HepG2 (cell line): ENCODE measurements around the gene CAB39. TPM values are rescaled to one million over a fixed set of nuclear protein-coding genes. Genes with fewer than 3 reads are reported as not detected.

Experiments
- ATAC-seq: fragments of 200-7000 bp; cut with Tn5 transposase; 3 replicates; pipeline ENCODE4 v1.9.1; 2020; ENCODE audit warnings: mild to moderate bottlenecking, moderate library complexity
- BruUV-seq: library from RNA; stranded (reverse); fragments of 400-500 nt; replicated peaks from 2 replicates; lab custom pipeline; 2021; lab: Mats Ljungman, UMichigan
- CTCF ChIA-PET: fragments of 300-600 bp; formaldehyde crosslinking; extraction: SDS; loops from one replicate; lab custom pipeline; 2021; ENCODE audit warnings: low total read pairs, inconsistent platforms, low intra/inter-chr PET ratio; lab: Yijun Ruan, JAX
- POLR2A ChIA-PET: fragments of 350-600 bp; sonication (Branson Sonifier 250); formaldehyde crosslinking; loops from one replicate; lab custom pipeline; 2020; ENCODE audit warnings: antibody characterized with exemption, inconsistent platforms; lab: Yijun Ruan, JAX
- DNase-seq: peaks from one replicate; pipeline ENCODE4 v3.0.0-alpha.2; 2015; ENCODE audit warnings: low spot score
- FAIRE-seq: peaks from 3 replicates; lab custom pipeline; 2011; peaks lifted over from hg19 to GRCh38; lab: Jason Lieb, UNC
- H2AFZ ChIP-seq: one replicate; pipeline ENCODE4 v1.6.1; 2011; ENCODE audit warnings: low read length, inconsistent platforms
- H3K27ac ChIP-seq: fragments of 300-600 bp; 3 replicates; pipeline ENCODE4 v1.8.0; 2011; ENCODE audit warnings: mixed run types, mild to moderate bottlenecking, mixed read lengths, low read length, inconsistent platforms; ENCODE audit not compliant: insufficient read depth; ENCODE audit errors: extremely low read length
- H3K27me3 ChIP-seq, 2 experiments: fragments of 200-600 bp in 1 of 2; 2 replicates in 1 of 2; 3 replicates in 1 of 2; pipeline versions ENCODE4 v1.6.0 to v1.8.0; 2011; ENCODE audit warnings: low read length in 2 of 2, mild to moderate bottlenecking in 2 of 2, moderate library complexity in 2 of 2, inconsistent platforms in 1 of 2; ENCODE audit not compliant: insufficient read depth in 2 of 2, control insufficient read depth in 1 of 2
- H3K36me3 ChIP-seq, 2 experiments: fragments of 200-600 bp in 1 of 2; replicated peaks in 1 of 2; 2 replicates in 1 of 2; 3 replicates in 1 of 2; pipeline versions ENCODE4 v1.5.1 to v1.8.0; 2011; ENCODE audit warnings: low read length in 2 of 2, inconsistent platforms in 1 of 2; ENCODE audit not compliant: insufficient read depth in 2 of 2, control insufficient read depth in 1 of 2
- H3K4me1 ChIP-seq: 2 replicates; pipeline ENCODE4 v1.5.1; 2012; ENCODE audit warnings: low read length, inconsistent platforms; ENCODE audit not compliant: insufficient read depth
- H3K4me2 ChIP-seq: 2 replicates; pipeline ENCODE4 v1.6.0; 2011; ENCODE audit warnings: low read depth, low read length, inconsistent platforms
- H3K4me3 ChIP-seq, 3 experiments: fragments of 200-600 bp in 1 of 3; sonication (generic), shearing (Covaris generic) in 1 of 3; replicated peaks in 1 of 3; 2 replicates each; pipeline ENCODE4 v1.5.1; 2011 to 2016; ENCODE audit warnings: low read length in 3 of 3, inconsistent platforms in 2 of 3, low read depth in 2 of 3, mild to moderate bottlenecking in 2 of 3, control low read depth in 1 of 3, mixed read lengths in 1 of 3; ENCODE audit not compliant: insufficient read depth in 1 of 3
- H3K79me2 ChIP-seq: one replicate; pipeline ENCODE4 v1.6.1; 2011; ENCODE audit warnings: low read length, inconsistent platforms; ENCODE audit not compliant: insufficient read depth
- H3K9ac ChIP-seq: 2 replicates; pipeline ENCODE4 v1.6.0; 2011; ENCODE audit warnings: mild to moderate bottlenecking, low read depth, low read length, inconsistent platforms; ENCODE audit not compliant: insufficient read depth
- H3K9me3 ChIP-seq: 2 replicates; pipeline ENCODE4 v1.5.1; 2012; ENCODE audit warnings: mild to moderate bottlenecking, low read length
- H4K20me1 ChIP-seq: 2 replicates; pipeline ENCODE4 v1.6.0; 2011; ENCODE audit warnings: inconsistent platforms, mild to moderate bottlenecking, low read length, moderate library complexity; ENCODE audit not compliant: insufficient read depth
- AKAP8 ChIP-seq: sonication (generic); formaldehyde crosslinking; IDR thresholded peaks from 2 replicates; pipeline ENCODE4 v1.5.1; 2020; ENCODE audit warnings: mild to moderate bottlenecking, missing genetic modification reagents
- DMAP1 ChIP-seq: IDR thresholded peaks from 2 replicates; pipeline ENCODE4 v1.6.1; 2016
- ELF3 ChIP-seq: IDR thresholded peaks from 2 replicates; pipeline ENCODE4 v1.6.1; 2016; ENCODE audit warnings: missing genetic modification reagents, missing compliant biosample characterization
- HOXA7 ChIP-seq: sonication (generic); formaldehyde crosslinking; IDR thresholded peaks from 2 replicates; pipeline ENCODE4 v1.8.1; 2022; ENCODE audit warnings: mild to moderate bottlenecking, missing genetic modification reagents, moderate library complexity
- IRF2 ChIP-seq: IDR thresholded peaks from 2 replicates; pipeline ENCODE4 v1.6.1; 2018; ENCODE audit warnings: missing genetic modification reagents, missing compliant biosample characterization
- KAT2B ChIP-seq: fragments of 150-350 bp; IDR thresholded peaks from 2 replicates; pipeline ENCODE4 v1.6.1; 2014; ENCODE audit warnings: low read depth, low read length, borderline replicate concordance
- NFIC ChIP-seq: IDR thresholded peaks from 2 replicates; pipeline ENCODE4 v1.6.1; 2012; ENCODE audit warnings: mild to moderate bottlenecking, low read length, inconsistent platforms
- NFKB2 ChIP-seq: sonication (generic); formaldehyde crosslinking; IDR thresholded peaks from 2 replicates; pipeline ENCODE4 v1.4.0; 2020; ENCODE audit warnings: missing genetic modification reagents, borderline replicate concordance
- POLR2A ChIP-seq, 2 experiments: IDR thresholded peaks; 2 replicates each; pipeline ENCODE4 v1.6.1; 2011; ENCODE audit warnings: low read depth in 2 of 2, low read length in 2 of 2, mild to moderate bottlenecking in 1 of 2, moderate library complexity in 1 of 2; ENCODE audit not compliant: insufficient read depth in 1 of 2
- PRMT3 ChIP-seq: sonication (generic); formaldehyde crosslinking; IDR thresholded peaks from 2 replicates; pipeline ENCODE4 v1.8.1; 2022; ENCODE audit warnings: low read depth, mild to moderate bottlenecking, moderate library complexity, missing genetic modification reagents, borderline replicate concordance
- ZNF3 ChIP-seq: IDR thresholded peaks from 2 replicates; pipeline ENCODE4 v1.7.0; 2017; ENCODE audit warnings: inconsistent platforms
- ZNF891 ChIP-seq: sonication (generic); formaldehyde crosslinking; IDR thresholded peaks from 2 replicates; pipeline ENCODE4 v1.5.0; 2020; ENCODE audit warnings: mild to moderate bottlenecking, missing genetic modification reagents
- WGBS: methylation state at CpG from one replicate; pipeline ENCODE4 v1.1.6; 2017; ENCODE audit warnings: low lambda C conversion rate; 5-methylcytosine and 5-hydroxymethylcytosine counted together
- in situ Hi-C: cut with HindIII; loops from 2 replicates; pipeline ENCODE4 v1.10.0; 2017; ENCODE audit warnings: low pct_unique_long_range_greater_than_20kb; ENCODE audit not compliant: extremely low pct_ligation_motif_present
- intact Hi-C: fragments of 100-400 bp; cut with micrococcal nuclease; formaldehyde crosslinking; loops from one replicate; pipeline ENCODE4 v1.10.0; 2022; ENCODE audit not compliant: unreplicated experiment
- polyA plus RNA-seq, 8 experiments: library from polyadenylated mRNA; depleted of rRNA in 3 of 8; stranded (reverse) in 7 of 8; unstranded in 1 of 8; fragments of >200 nt; fragmentation: Illumina TruSeq in 4 of 8; extraction: Trizol in 4 of 8; gene quantifications; 2 replicates each; pipeline versions ENCODE4 v1.2.1 to v1.2.3, GENCODE V29; 2011 to 2016; ENCODE audit warnings: low read depth in 4 of 8, missing spikeins in 1 of 8, mixed read lengths in 1 of 8; ENCODE audit not compliant: insufficient read depth in 1 of 8
- total RNA-seq, 5 experiments: library from RNA; depleted of rRNA; stranded (reverse); fragments of >200 nt; fragmentation: Illumina TruSeq; extraction: Trizol; gene quantifications; 2 replicates each; pipeline ENCODE4 v1.2.3, GENCODE V29; 2016; ENCODE audit warnings: low read depth in 1 of 5
- TF ChIP-seq, protein P1 (sequence below): sonication (generic); formaldehyde crosslinking; IDR thresholded peaks from 2 replicates; pipeline ENCODE4 v1.5.0; 2020; ENCODE audit warnings: mild to moderate bottlenecking, missing genetic modification reagents, moderate library complexity
- TF ChIP-seq, protein P2 (sequence below): sonication (generic); formaldehyde crosslinking; IDR thresholded peaks from 2 replicates; pipeline ENCODE4 v1.4.0; 2020; ENCODE audit warnings: missing genetic modification reagents, borderline replicate concordance
- TF ChIP-seq, protein P3 (sequence below): IDR thresholded peaks from 2 replicates; pipeline ENCODE4 v1.6.1; 2016; ENCODE audit warnings: low read depth

The CAB39 gene
- total and polyA plus RNA-seq, 2 of the 13 experiments (the other 11 are each of a cell fraction or from before 2014, with no cell fraction given) = 19.3 to 45.3 TPM

DNA sequence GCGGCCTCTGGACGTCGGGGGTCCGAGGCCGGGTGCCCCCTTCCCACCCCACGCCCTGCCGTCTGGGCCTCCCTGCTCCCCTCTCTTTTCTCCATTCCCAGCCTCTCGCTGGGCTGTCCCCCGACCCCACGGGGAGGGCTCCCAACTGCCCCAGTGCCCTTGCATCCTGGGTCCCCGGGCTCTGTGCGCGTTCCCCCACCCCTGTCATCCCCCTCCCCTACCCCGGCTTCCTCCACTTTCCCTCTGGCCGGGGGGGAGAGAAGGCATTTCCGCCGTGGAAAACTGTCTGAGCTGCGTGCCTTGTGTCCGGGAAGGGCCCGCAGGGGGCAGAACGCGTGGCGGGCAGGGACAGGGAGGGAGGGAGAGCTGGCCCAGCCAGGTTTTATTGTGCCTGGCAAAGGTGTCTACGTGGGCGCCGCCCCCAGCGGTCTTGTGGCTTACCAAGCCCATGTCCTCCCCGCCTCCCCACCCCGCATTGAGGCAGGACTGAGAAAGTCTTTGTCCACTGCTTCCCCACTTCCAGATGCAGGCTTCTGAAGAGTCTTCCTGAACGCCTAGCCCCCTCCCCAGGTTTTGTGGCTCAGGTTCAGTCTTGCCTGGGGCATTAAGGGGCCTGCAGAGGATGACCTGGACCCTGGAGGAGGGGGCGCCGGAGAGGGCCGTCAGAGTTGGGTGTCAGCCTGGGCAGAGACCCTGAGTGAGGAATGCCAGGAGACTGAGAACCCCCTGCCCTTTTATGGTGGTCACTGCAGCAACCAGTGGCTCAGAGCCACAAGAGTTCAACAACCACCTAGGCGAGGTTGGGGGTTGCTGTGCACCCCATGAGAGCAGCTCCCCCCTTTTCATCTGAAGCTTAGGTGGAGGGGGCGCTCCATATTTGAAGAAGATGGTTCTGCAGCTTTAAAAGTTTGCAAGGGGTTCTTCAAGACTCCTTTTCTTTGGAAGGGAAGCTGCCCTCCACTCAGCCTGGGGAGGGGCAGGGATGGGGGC is 153.4 kb downstream of the CAB39 start:
- intact Hi-C loops = loop anchor here (2.0 to 10.0 kb wide), 2 partner anchors 55 to 189 kb away; partner anchors contain the start of gene PSMD1
- Histone ChIP-seq H2AFZ (no peak overlapping the region), H3K9ac (peak overlapping the region; percentile 79), H3K9me3 (no peaks in the 10 kb centered on the region), H3K79me2 (no peaks in the 10 kb centered on the region), H3K4me3 (peak overlapping the region; percentile 91 to 99 (median 97)), H3K27ac (no peak overlapping the region), H3K4me1 (peaks cover 33% of the 10 kb centered on the region), H4K20me1 (peaks cover 9% of the 10 kb centered on the region; the same call in 1 of the 2 replicates), H3K36me3 (no peaks in the 10 kb centered on the region), H3K4me2 (peak overlapping the region; percentile 81), H3K27me3 (peaks cover 0 to 16% of the 10 kb centered on the region in 2 experiments; a peak in 2 of 5 replicates)
- TSS peak; percentile 35 for BruUV-seq
- FAIRE-seq (no peak), DNase-seq (no peak), ATAC-seq (peak; percentile 39)
- 19% methylated on average over 29 of the region's 35 CpGs for WGBS
- ChIA-PET POLR2A (no interaction called here), CTCF (no interaction called here)
- in situ Hi-C loops = no loop called here
- TF ChIP-seq, protein P1, sequence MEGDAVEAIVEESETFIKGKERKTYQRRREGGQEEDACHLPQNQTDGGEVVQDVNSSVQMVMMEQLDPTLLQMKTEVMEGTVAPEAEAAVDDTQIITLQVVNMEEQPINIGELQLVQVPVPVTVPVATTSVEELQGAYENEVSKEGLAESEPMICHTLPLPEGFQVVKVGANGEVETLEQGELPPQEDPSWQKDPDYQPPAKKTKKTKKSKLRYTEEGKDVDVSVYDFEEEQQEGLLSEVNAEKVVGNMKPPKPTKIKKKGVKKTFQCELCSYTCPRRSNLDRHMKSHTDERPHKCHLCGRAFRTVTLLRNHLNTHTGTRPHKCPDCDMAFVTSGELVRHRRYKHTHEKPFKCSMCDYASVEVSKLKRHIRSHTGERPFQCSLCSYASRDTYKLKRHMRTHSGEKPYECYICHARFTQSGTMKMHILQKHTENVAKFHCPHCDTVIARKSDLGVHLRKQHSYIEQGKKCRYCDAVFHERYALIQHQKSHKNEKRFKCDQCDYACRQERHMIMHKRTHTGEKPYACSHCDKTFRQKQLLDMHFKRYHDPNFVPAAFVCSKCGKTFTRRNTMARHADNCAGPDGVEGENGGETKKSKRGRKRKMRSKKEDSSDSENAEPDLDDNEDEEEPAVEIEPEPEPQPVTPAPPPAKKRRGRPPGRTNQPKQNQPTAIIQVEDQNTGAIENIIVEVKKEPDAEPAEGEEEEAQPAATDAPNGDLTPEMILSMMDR (CRISPR knock-in tag) = peak; percentile 51
- TF ChIP-seq HOXA7 (CRISPR knock-in tag) = no peak
- TF ChIP-seq ZNF3 (CRISPR knock-in tag) = no peak
- TF ChIP-seq, protein P2, sequence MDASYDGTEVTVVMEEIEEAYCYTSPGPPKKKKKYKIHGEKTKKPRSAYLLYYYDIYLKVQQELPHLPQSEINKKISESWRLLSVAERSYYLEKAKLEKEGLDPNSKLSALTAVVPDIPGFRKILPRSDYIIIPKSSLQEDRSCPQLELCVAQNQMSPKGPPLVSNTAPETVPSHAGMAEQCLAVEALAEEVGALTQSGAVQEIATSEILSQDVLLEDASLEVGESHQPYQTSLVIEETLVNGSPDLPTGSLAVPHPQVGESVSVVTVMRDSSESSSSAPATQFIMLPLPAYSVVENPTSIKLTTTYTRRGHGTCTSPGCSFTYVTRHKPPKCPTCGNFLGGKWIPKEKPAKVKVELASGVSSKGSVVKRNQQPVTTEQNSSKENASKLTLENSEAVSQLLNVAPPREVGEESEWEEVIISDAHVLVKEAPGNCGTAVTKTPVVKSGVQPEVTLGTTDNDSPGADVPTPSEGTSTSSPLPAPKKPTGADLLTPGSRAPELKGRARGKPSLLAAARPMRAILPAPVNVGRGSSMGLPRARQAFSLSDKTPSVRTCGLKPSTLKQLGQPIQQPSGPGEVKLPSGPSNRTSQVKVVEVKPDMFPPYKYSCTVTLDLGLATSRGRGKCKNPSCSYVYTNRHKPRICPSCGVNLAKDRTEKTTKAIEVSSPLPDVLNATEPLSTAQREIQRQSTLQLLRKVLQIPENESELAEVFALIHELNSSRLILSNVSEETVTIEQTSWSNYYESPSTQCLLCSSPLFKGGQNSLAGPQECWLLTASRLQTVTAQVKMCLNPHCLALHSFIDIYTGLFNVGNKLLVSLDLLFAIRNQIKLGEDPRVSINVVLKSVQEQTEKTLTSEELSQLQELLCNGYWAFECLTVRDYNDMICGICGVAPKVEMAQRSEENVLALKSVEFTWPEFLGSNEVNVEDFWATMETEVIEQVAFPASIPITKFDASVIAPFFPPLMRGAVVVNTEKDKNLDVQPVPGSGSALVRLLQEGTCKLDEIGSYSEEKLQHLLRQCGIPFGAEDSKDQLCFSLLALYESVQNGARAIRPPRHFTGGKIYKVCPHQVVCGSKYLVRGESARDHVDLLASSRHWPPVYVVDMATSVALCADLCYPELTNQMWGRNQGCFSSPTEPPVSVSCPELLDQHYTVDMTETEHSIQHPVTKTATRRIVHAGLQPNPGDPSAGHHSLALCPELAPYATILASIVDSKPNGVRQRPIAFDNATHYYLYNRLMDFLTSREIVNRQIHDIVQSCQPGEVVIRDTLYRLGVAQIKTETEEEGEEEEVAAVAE (CRISPR knock-in tag) = no peak
- no peak for TF ChIP-seq NFIC
- peak; percentile 32; the same call in 1 of the 2 replicates for TF ChIP-seq NFKB2 (CRISPR knock-in tag)
- no peak for TF ChIP-seq POLR2A (IDR thresholded peaks at IDR 0.05; ENCODE audit: insufficient read depth in 1 of 2, low read depth in 2 of 2, low read length in 2 of 2)
- 0 out of 2 replicates have a peak, but pooled peaks have one; percentile 14 for TF ChIP-seq IRF2 (CRISPR knock-in tag)
- TF ChIP-seq AKAP8 = no peak
- TF ChIP-seq DMAP1 (CRISPR knock-in tag) = 0 out of 2 replicates have a peak, but pooled peaks have one; percentile 45
- TF ChIP-seq ELF3 (CRISPR knock-in tag) = 0 out of 2 replicates have a peak, but pooled peaks have one; percentile 21
- no peak for TF ChIP-seq PRMT3 (CRISPR knock-in tag)
- TF ChIP-seq, protein P3, sequence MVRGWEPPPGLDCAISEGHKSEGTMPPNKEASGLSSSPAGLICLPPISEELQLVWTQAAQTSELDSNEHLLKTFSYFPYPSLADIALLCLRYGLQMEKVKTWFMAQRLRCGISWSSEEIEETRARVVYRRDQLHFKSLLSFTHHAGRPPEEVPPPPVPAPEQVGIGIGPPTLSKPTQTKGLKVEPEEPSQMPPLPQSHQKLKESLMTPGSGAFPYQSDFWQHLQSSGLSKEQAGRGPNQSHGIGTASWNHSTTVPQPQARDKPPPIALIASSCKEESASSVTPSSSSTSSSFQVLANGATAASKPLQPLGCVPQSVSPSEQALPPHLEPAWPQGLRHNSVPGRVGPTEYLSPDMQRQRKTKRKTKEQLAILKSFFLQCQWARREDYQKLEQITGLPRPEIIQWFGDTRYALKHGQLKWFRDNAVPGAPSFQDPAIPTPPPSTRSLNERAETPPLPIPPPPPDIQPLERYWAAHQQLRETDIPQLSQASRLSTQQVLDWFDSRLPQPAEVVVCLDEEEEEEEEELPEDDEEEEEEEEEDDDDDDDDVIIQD (CRISPR knock-in tag) = no peak
- no peak for TF ChIP-seq KAT2B
- TF ChIP-seq ZNF891 = peak; percentile 70; the same call in 1 of the 2 replicates
